Measurements from ENCODE around the gene SEPSECS. TPM values are rescaled to one million over a fixed set of nuclear protein-coding genes. Genes with fewer than 3 reads are reported as not detected.

SEPSECS gene
- total and polyA plus RNA-seq, 2 experiments from 2014 or later = 1.2 to 4.7 TPM

DNA sequence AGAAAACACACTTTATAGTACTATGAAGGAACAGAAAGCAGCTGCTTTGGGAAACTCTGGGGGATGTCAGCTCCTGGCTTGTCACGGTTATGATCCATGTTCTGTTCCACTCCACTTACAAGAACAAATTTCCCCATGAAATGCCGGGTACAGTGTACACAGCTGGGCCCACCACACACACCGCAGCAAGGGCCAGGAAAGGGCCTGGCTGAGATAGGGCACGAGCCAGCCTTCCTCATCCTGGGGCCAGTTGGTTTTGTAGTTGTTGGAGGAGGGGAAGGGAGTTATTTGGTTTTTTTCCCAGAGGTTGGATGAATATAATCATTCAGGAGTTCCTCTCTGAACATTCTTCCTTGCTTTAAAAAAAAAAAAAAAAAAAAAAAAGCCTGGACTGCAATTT is 56.8 kb downstream of the SEPSECS start:
- DNase-seq (ENCODE audit: low spot score) = no peak
- Histone ChIP-seq H3K79me2 (replicated peaks; ENCODE audit: insufficient read depth) (no peaks in the 10 kb centered on the region), H4K20me1 (replicated peaks; ENCODE audit: insufficient read depth) (no peaks in the 10 kb centered on the region), H3K27ac (ENCODE audit: low read depth) (no peak overlapping the region), H3K9me2 (ENCODE audit: insufficient read depth) (peaks cover 7% of the 10 kb centered on the region; the same call in 1 of the 2 replicates), H2AFZ (peak overlapping the region; percentile 78), H3K27me3 (ENCODE audit: insufficient read depth) (no peaks in the 10 kb centered on the region), H3K36me3 (ENCODE audit: insufficient read depth) (no peaks in the 10 kb centered on the region), H3K4me2 (no peak overlapping the region), H3K4me1 (ENCODE audit: insufficient read depth) (no peaks in the 10 kb centered on the region), H3F3A (replicated peaks; ENCODE audit: low read depth) (no peaks in the 10 kb centered on the region), H3K4me3 (no peak overlapping the region)
- Mint-ChIP-seq H3K4me1 (no peaks in the 10 kb centered on the region), H3K27ac (no peak overlapping the region), H3K9me3 (peaks cover 8% of the 10 kb centered on the region), H3K27me3 (ENCODE audit: insufficient read depth, low read depth, poor library complexity) (no peaks in the 10 kb centered on the region), H3K36me3 (ENCODE audit: low read depth) (peaks cover 4% of the 10 kb centered on the region; the same call in 1 of the 3 replicates), H3K4me3 (no peak overlapping the region)
- TF ChIP-seq, protein P1, sequence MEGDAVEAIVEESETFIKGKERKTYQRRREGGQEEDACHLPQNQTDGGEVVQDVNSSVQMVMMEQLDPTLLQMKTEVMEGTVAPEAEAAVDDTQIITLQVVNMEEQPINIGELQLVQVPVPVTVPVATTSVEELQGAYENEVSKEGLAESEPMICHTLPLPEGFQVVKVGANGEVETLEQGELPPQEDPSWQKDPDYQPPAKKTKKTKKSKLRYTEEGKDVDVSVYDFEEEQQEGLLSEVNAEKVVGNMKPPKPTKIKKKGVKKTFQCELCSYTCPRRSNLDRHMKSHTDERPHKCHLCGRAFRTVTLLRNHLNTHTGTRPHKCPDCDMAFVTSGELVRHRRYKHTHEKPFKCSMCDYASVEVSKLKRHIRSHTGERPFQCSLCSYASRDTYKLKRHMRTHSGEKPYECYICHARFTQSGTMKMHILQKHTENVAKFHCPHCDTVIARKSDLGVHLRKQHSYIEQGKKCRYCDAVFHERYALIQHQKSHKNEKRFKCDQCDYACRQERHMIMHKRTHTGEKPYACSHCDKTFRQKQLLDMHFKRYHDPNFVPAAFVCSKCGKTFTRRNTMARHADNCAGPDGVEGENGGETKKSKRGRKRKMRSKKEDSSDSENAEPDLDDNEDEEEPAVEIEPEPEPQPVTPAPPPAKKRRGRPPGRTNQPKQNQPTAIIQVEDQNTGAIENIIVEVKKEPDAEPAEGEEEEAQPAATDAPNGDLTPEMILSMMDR (conservative IDR thresholded peaks at IDR 0.05; ENCODE audit: low read depth in 2 of 2) = no peak
- TF ChIP-seq EZH2phosphoT487 (IDR thresholded peaks at IDR 0.05; ENCODE audit: unreplicated experiment) (no peak), NANOG (IDR thresholded peaks at IDR 0.05; ENCODE audit: borderline replicate concordance) (no peak), ZNF114 (CRISPR knock-in tag; IDR thresholded peaks at IDR 0.05) (no peak), POLR2AphosphoS5 (IDR thresholded peaks at IDR 0.05; ENCODE audit: low read depth) (no peak), JUNB (IDR thresholded peaks at IDR 0.05; ENCODE audit: unreplicated experiment) (no peak)
- TF ChIP-seq, protein P2, sequence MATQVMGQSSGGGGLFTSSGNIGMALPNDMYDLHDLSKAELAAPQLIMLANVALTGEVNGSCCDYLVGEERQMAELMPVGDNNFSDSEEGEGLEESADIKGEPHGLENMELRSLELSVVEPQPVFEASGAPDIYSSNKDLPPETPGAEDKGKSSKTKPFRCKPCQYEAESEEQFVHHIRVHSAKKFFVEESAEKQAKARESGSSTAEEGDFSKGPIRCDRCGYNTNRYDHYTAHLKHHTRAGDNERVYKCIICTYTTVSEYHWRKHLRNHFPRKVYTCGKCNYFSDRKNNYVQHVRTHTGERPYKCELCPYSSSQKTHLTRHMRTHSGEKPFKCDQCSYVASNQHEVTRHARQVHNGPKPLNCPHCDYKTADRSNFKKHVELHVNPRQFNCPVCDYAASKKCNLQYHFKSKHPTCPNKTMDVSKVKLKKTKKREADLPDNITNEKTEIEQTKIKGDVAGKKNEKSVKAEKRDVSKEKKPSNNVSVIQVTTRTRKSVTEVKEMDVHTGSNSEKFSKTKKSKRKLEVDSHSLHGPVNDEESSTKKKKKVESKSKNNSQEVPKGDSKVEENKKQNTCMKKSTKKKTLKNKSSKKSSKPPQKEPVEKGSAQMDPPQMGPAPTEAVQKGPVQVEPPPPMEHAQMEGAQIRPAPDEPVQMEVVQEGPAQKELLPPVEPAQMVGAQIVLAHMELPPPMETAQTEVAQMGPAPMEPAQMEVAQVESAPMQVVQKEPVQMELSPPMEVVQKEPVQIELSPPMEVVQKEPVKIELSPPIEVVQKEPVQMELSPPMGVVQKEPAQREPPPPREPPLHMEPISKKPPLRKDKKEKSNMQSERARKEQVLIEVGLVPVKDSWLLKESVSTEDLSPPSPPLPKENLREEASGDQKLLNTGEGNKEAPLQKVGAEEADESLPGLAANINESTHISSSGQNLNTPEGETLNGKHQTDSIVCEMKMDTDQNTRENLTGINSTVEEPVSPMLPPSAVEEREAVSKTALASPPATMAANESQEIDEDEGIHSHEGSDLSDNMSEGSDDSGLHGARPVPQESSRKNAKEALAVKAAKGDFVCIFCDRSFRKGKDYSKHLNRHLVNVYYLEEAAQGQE (IDR thresholded peaks at IDR 0.05; ENCODE audit: unreplicated experiment) = no peak
- TF ChIP-seq, protein P3, sequence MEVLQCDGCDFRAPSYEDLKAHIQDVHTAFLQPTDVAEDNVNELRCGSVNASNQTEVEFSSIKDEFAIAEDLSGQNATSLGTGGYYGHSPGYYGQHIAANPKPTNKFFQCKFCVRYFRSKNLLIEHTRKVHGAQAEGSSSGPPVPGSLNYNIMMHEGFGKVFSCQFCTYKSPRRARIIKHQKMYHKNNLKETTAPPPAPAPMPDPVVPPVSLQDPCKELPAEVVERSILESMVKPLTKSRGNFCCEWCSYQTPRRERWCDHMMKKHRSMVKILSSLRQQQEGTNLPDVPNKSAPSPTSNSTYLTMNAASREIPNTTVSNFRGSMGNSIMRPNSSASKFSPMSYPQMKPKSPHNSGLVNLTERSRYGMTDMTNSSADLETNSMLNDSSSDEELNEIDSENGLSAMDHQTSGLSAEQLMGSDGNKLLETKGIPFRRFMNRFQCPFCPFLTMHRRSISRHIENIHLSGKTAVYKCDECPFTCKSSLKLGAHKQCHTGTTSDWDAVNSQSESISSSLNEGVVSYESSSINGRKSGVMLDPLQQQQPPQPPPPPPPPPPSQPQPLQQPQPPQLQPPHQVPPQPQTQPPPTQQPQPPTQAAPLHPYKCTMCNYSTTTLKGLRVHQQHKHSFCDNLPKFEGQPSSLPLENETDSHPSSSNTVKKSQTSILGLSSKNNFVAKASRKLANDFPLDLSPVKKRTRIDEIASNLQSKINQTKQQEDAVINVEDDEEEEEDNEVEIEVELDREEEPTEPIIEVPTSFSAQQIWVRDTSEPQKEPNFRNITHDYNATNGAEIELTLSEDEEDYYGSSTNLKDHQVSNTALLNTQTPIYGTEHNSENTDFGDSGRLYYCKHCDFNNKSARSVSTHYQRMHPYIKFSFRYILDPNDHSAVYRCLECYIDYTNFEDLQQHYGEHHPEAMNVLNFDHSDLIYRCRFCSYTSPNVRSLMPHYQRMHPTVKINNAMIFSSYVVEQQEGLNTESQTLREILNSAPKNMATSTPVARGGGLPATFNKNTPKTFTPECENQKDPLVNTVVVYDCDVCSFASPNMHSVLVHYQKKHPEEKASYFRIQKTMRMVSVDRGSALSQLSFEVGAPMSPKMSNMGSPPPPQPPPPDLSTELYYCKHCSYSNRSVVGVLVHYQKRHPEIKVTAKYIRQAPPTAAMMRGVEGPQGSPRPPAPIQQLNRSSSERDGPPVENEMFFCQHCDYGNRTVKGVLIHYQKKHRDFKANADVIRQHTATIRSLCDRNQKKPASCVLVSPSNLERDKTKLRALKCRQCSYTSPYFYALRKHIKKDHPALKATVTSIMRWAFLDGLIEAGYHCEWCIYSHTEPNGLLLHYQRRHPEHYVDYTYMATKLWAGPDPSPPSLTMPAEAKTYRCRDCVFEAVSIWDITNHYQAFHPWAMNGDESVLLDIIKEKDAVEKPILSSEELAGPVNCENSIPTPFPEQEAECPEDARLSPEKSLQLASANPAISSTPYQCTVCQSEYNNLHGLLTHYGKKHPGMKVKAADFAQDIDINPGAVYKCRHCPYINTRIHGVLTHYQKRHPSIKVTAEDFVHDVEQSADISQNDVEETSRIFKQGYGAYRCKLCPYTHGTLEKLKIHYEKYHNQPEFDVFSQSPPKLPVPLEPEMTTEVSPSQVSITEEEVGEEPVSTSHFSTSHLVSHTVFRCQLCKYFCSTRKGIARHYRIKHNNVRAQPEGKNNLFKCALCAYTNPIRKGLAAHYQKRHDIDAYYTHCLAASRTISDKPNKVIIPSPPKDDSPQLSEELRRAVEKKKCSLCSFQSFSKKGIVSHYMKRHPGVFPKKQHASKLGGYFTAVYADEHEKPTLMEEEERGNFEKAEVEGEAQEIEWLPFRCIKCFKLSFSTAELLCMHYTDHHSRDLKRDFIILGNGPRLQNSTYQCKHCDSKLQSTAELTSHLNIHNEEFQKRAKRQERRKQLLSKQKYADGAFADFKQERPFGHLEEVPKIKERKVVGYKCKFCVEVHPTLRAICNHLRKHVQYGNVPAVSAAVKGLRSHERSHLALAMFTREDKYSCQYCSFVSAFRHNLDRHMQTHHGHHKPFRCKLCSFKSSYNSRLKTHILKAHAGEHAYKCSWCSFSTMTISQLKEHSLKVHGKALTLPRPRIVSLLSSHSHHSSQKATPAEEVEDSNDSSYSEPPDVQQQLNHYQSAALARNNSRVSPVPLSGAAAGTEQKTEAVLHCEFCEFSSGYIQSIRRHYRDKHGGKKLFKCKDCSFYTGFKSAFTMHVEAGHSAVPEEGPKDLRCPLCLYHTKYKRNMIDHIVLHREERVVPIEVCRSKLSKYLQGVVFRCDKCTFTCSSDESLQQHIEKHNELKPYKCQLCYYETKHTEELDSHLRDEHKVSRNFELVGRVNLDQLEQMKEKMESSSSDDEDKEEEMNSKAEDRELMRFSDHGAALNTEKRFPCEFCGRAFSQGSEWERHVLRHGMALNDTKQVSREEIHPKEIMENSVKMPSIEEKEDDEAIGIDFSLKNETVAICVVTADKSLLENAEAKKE (CRISPR knock-in tag; IDR thresholded peaks at IDR 0.05) = no peak
- TF ChIP-seq, protein P4, sequence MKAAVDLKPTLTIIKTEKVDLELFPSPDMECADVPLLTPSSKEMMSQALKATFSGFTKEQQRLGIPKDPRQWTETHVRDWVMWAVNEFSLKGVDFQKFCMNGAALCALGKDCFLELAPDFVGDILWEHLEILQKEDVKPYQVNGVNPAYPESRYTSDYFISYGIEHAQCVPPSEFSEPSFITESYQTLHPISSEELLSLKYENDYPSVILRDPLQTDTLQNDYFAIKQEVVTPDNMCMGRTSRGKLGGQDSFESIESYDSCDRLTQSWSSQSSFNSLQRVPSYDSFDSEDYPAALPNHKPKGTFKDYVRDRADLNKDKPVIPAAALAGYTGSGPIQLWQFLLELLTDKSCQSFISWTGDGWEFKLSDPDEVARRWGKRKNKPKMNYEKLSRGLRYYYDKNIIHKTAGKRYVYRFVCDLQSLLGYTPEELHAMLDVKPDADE (IDR thresholded peaks at IDR 0.05) = no peak
- ATAC-seq = no peak
